Bone marrow (tissue), 2 donors: ENCODE results near the gene DLG4.
A peak's percentile ranks its signal among the peaks of the same experiment; 100 is the strongest.
"Not testable (repeated sequence)": the region's sequence is repeated elsewhere in the genome, so short reads cannot be mapped to it uniquely, and the experiment has no call there.

ENCODE experiments used
- DNase-seq, 2 donors: peaks; one replicate each; lab custom pipeline; 2025; lab: John Stamatoyannopoulos, UW

DLG4 gene

GRCh38 chr17:7184091-7184488 is 35.5 kb downstream of the DLG4 start:
- DNase-seq = no peak

DNA sequence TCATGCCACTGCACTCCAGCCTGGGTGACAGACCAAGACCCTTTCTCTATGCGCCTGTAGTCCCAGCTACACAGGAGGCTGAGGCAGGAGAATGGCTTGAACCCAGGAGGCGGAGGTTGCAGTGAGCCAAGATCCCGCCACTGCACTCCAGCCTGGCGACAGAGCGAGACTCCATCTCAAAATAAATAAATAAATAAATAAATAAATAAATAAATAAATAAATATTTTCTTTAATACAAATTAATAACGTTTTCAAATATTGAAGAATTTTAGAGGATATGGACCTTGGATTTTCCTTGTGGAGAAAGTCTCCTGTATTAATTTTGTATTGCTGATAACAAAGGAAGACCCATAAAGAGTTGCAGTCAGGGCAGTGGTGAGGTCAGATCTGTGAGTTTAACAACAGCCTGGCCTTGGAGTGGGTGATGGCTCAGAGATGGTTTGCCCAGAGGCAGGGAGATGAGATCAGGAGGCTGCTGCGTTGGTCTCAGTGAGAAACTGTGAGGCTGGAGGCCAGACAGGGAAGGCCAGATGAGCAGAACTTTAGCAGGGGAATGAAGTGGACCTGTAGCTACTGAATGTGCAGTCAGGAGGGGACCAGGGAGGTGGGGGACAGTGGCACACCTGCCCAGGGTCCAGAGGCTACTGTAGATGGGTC is 36.1 kb downstream of the DLG4 start:
- no peak for DNase-seq

DNA sequence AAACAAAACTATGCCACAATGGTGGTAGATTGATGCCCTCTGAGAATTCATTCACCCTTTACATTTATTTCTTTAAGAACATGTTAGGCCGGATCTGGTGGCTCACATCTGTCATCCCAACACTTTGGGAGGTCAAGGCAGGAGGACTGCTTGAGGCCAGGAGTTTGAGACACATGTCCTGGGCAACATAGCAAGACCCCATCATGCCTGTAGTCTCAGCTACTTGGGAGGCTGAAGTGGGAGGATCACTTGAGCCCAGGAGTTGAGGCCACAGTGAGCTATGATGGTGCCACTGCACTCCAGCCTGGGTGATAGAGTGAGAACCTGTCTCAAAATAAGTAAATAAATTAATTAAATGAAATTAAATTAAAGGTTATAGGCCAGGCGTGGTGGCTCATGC is 37.5 kb downstream of the DLG4 start:
- DNase-seq = not testable (repeated sequence)

GRCh38 chr17:7179317-7180254 is 40.0 kb downstream of the DLG4 start, which contains the start of gene ASGR1:
Gene ASGR1, minus strand, starts transcription at chr17:7179370. Its CDS starts 807 bp downstream, at chr17:7178563.
- no peak for DNase-seq

DNA sequence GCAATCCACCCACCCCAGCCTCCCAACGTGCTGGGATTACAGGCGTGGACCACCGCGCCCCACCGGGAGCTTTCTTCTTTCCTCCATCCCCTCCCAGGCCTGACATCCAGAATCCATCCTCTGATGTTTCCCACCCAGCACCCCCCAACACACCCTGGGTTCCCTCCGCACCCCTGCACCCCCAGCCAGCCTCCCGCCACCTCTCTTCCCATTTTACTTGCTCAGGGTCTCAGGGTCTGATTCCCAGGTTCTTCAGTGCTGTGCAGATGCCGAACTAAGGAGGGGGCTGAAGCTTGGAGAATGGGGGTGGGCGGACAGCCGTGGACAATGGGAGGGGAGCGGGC is 40.7 kb downstream of the DLG4 start:
- DNase-seq = no peak

DNA sequence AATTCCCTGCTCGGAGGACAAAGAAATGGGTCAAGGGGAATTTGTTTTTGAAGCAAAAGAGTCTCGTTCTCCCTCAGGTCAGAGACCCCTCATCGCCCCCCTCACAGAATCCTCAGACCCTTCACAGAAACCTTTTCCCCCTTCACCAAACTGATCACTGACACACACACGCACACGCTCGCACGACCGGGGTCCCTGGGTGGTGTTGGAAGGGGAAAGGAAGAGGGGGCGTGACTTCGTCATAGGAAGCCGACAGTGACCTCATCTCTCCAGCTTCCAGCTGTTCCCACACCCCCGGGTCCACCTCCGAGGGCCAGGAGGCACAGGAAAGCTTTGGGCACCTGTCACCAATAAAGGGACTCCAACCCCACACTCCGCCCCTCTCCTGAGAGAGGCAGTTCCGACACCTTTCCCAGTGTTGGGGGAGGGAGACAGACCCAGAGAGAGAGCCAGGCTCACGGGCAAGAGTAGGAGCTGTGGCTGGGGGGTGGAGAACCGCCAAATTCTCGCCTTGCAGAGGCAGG is 41.6 kb downstream of the DLG4 start:
- no peak for DNase-seq

- peak; percentile 17 to 34 for DNase-seq
These were observed 42.3 kb downstream of the DLG4 start for GRCh38 chr17:7177191-7177953.

- no peak for DNase-seq
These were observed 42.8 kb downstream of the DLG4 start for GRCh38 chr17:7176841-7177190.

DNA sequence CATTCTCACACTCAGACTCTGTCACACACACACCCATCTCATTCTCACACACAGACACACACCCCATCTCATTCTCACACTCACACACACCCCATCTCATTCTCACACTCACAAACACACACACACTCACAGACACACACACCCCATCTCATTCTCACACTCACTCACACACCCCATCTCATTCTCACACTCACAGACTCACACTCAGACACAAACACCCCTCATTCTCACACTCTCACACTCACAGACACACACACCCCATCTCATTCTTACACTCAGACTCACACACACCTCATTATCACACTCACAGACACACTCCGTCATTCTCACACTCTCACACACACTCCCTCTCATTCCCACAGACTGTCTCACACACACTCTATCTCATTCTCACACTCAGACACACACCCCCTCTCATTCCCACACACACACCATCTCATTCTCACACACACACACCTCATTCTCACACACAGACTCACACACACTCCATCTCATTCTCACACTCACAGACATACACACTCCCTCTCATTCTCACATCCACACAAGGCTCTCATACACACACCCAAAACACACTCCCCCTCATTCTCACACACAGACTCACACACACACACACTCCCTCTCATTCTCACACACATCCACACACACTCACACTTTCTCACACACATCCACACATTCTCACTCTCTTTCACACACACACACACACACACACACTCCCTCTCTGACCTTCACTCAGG is 43.4 kb downstream of the DLG4 start:
- DNase-seq = no peak

DNA sequence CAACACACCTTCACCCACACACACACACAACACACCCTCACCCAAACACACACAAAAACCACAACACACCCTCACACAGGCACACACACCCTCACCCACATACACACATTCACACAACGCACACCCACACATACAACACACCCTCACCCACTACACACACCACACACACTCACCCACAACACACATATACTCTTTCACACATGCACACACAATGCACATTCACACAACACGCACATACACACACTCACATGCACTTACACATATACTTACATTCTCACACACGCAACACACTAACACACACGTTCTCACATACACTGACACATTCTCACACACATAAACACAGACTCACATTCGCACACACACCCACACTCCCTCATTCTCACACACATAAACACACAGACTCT is 44.3 kb downstream of the DLG4 start:
- DNase-seq = no peak

GRCh38 chr17:7174603-7175326 is 44.9 kb downstream of the DLG4 start:
- no peak for DNase-seq

DNA sequence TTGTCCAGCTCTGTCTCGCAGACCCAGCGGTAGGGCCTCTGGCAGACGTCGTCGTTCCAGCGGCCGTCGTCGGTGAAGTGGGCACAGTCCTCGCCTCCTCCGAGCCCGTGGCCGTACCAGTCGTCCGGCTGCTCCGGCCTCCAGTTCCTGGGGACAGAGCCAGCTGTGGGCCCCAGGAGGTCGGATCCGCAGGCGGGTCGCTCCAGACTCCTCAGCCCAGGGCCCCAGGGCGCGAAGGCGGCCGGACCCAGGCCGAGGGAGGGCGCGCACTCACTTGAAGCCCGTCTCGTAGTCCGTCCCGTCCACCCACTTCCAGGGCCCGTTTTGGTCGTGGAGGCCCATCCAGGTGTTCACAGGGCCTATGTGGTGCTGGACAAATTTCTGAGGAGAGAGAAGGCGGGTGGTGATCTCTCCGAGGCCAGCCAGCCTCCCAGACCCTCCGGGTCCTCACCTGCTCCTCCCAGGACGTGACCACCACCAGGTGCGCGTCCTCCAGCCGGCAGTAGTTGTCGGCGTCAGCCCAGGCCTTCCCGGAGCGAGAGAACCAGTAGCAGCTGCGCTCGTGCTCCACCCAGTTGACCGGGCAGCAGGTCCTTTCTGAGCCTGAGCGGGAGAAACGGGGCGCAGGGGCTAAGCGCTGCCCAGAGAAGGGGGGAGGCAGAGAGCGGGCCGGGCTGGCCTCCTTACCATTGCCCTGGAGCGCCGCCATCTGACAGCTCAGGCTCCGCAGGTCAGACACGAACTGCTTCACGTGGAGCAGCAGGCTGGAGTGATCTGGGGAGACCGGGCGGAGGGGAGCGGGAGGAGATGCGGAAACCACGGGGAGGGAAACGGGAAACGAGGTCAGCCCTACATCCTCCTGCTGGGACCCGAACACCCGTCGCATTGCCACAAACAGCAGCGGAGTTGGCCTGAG is 45.7 kb downstream of the DLG4 start:
- DNase-seq = peak; percentile 49 to 72

GRCh38 chr17:7172522-7173191 is 47.0 kb downstream of the DLG4 start:
- not testable (repeated sequence) for DNase-seq

DNA sequence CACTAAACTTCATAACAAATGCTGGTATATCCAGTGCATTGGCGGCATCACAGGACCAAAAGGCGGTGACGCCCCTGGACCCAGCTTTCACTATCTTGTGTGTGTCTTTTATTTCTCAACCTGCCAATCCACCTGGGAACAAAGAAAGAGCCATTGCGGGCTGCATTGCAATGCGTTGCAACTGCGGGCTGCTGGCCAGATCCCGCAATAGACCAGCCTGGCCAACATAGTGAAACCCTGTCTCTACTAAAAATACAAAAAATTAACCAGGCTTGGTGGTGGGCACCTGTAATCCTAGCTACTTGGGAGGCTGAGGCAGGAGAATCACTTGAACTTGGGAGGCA is 50.1 kb downstream of the DLG4 start:
- not testable (repeated sequence) for DNase-seq

DNA sequence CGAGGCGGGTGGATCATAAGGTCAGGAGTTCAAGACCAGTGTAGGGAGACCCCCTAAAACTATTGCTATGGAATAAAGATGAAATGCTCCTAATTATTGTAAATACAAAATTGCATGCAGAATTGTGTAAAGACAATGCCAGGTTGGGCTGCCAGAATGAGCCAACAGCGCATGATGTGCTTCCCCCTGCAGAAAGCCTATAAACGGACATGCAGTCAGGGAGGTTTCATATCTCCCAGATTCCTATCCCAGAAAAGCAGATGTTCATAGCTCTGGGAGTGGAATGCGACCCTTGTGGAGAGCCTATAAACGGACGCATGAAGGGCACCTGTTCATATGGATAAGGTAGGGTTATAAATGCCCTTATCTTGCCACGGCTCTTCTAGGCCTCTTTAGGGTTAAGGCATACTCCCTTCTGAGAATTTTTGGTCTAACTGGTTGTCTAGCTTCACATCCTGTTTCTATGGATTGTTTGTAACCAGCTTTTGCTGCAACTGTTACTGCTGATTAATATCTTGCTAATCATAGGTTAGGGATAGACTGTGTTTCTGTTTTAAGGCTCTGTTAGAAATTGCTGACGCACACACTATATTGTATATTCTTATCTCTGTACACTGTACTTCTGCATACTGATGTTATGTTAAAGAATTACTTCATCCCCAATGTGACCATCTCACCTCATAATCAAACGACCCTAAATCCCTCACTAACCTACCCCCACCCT is 50.6 kb downstream of the DLG4 start:
- not testable (repeated sequence) for DNase-seq

DNA sequence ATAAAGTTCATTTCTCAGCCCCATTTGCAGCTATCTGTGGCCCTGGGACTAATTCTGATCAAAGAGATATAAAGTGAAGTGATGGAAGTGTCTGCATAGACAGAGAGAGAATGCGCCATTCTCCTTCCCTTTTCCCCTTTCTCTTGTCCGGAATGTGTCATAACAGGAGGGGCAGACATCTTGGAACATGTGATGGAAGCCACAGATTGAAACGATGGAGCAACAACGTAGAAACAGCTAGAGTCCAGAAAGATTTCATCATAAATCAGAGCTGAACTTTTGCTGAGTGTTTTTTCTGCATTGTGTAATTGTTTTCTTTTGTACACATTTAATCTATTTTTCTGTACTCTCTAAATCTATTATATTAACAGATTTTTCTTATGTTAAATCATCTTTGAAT is 51.8 kb downstream of the DLG4 start:
- DNase-seq = no peak

GRCh38 chr17:7166873-7167272 is 52.8 kb downstream of the DLG4 start:
- no peak for DNase-seq

GRCh38 chr17:7159571-7159970 is 60.1 kb downstream of the DLG4 start:
- DNase-seq = not testable (repeated sequence)

DNA sequence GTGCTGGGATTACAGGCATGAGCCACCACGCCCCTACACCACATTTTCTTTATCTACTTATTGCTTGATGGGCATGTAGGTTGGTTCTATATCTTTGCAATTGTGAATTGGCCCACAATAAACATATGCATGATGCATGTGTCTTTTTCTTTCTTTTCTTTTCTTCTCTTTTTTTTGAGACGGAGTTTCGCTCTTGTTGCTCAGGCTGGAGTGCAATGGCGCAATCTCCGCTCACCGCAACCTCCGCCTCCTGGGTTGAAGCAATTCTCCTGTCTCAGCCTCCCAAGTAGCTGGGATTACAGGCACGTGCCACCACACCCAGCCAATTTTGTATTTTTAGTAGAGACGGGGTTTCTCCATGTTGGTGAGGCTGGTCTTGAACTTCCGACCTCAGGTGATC is 61.2 kb downstream of the DLG4 start:
- not testable (repeated sequence) for DNase-seq
